ENCODE measurements around the gene MSI2.

MSI2 gene

DNA sequence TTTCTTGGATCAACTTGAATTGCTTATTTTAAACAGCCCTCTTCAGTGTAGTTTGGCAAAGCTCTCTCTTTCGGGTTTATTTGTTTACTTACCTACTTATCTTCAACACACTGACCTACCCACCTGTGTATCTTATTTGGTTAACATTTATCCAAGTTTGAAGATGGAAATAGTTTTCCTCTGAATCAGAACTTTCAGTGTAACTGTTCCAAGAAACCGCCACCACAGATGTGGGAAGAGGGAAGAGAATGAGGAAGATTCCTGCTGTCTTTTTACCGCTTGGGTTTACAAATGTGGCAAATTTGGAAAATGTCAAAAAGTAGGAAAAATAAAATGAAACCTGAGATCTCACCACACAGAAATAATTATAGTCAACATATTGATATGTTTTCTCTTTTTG, 115.8 kb downstream of the MSI2 start:
- no peak for DNase-seq

DNA sequence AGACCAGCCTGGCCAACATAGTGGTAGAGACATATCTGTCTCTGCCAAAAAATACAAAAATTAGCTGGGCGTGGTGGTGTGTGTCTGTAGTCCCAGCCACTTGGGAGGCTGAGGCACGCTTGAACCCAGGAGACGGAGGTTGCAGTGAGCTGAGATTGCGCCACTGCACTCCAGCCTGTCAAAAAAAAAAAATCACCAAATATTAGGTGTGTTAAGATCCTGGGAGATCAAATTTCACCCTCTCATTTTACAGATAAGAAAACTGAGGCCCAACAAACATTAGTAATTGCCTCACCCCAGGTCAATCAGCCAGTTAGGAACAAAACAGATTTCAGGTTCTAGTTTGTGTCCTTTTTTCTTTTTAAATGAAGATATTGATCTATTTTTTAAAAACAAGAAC, 116.7 kb downstream of the MSI2 start:
- DNase-seq, result no peak

DNA sequence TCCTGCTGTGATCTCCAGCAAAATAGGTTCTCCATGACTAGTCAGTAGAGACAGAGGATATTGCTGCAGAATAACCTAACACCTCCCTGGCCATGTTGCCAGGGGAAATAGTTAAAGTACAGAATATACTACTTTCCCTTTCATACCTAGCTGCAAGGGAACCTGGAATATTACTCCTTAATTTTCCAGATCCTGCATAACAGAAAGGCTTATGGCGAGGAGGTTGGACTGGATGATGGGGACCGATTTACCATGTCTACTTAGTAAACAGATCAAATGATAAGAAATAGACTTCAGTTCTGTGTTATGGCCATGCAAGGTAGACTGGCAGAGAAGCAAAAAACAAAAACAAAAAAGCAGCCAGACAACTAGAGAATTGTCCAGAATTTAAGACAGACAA, 117.4 kb downstream of the MSI2 start:
- DNase-seq, result no peak

DNA sequence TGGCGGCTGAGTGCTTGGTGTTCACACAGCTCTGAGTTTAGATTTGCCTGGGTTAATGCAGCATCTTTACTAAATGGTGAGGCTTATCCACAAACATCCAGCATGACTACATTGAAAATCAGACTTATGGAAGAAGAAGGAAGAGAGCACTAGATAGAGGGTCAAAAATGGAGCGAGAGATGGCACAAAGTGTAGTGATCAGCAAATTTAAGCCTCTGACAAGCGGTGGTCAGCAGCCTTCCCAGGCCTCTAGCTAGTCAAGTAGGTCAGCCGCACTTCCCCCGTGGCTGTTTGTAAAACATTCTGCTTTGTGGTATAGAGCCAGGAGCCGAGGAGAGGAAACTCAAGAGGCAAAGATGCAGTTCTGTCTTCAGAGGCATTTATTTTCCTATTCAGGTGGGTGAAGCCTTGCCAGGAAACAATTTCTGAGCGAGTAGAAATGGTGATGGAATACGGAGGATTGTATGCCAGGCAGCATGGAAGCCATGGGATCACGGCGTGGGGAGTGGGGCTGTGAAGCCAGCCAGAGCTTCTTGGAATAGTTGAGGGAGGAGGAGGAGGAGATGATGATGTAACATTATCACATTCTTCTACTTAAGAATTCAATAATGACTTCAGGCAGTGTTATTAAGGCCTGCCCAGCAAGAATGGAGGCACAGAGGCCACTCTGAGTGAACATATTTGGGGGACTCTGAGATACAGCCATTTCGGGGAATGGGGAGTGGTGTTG, 118.9 kb downstream of the MSI2 start:
- no peak for DNase-seq

DNA sequence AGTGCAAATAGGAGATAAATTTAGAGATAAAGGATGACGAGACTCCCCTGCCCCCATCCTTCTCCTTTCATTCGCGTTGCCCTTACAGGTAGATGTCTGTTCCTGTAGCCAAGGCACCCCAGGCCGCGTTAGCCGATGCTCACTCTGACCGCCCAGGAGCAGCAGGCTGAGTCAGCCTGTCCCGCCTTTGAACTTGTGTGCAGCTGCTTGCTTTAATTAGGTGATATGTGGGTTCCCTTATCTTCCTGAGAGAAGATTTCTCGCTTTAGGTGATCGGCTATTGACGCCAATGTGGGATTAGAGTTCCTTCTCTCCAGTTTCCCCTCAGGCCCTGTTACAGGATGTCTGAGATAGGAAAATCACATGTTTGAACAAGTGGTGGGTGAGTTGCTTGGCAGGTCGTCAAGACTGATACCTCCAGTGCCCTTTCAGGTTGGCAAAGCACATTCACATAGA, 119.5 kb downstream of the MSI2 start:
- DNase-seq, result no peak

DNA sequence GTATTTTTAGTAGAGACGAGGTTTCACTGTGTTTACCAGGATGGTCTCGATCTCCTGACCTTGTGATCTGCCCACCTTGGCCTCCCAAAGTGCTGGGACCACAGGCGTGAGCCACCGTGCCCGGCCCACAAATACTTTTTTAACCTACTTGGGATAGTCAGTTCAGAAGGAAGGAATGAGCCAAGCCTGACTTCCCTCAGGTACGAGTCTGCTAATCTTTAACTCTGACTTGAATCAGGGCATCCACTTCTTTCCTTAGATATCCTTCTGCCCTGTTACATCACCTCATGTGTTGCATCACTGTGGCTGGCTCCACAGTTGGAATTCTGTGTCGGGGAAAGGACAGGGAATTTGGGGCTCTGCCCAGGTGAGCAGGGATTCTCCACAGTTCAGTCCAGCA, 120.8 kb downstream of the MSI2 start:
- no peak for DNase-seq

DNA sequence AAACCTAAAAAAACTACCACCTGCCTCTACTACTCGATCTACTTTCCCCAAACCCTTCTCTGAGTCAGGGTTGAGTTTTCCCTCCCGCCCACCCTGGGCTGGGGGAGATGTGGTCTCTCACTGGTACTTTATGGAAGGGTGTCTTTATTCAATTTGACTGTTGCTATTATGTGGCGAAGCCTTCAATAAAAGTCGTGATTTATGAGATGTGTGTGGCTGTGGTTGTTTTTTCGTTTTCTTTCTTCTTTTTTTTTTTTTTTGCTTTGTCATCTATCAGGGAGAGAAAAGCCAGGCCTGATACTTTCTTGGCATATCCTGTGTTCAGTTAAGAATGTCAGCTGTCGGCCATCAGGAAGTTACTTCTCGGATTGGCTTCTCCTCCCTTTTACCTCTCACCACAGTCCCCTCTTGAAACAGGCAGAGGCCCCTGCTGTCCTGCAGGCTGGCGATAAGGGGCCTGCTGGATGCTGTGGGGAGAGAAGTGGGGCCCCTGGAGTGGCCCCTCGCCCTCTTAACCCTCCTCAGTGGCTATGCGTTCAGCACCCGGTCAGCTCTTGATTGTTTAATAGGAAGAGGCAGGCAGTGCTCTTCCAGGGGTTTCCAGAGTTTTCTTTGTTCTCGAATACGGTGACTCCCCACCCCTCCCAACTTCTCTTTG, 123.0 kb downstream of the MSI2 start:
- DNase-seq, result peak; percentile 88

DNA sequence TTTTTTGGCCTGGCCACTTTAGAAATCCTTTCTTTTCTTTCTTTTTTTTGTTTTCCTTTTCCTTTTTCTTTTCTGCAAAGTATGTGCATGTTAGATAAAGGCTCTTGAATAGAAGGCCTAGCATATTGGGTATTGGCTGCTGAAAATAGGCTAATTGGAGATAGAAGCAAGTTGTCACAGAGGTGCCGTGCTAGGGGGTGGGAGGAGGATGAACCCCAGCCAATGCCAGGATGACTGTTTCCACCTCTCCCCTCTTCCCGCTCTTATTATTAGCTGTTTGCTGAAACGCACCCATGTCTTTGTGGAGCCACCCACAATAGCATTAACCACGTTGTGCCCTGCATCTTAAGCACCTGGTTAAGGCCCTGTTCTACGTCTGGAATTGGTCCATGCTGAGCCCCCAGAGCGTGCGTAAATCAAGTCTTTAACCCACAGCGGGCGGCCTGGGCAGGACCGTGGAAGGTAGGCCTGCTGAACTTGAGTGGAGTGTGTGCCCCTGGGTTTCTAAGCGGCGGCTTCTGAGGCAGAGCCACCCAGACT, 123.6 kb downstream of the MSI2 start:
- peak; percentile 48 for DNase-seq

DNA sequence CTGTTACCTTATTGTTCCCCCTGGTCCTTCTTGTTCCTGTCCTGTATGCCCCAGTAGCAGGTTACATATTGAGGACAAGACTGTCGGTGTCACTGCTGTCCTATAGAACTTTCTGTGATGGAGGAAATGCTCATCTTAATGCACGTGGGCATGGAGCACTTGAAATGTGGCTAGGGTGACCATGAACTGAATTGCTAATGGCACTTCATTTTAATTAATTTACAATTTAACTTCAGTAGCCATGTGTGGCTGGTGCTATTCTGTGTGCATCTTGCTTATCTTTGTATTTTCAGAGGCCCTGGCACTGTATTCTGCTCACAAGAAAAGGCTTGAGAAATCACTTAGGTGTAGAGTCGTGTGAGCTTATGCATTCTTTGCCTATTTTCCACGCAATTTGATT, 125.2 kb downstream of the MSI2 start:
- no peak for DNase-seq

DNA sequence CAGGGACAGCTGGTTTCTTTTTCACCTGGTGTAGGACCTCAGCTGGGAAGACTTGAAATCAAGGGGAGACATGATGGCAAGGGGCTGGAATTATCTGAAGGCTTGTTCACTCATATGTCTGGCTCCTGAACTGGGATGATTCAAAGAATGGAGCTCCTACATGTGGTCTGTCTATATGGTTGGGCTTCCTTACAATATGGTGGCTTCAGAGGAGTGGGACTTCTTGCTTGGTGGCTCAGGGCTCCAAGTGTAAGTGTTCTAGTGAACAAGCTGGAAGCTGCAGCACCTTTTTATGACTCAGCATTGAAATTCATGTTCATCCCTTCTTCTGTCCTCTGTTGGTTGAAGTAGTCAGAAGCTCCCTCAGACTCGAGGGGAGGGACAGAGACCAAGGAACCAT, 127.9 kb downstream of the MSI2 start:
- no peak for DNase-seq

DNA sequence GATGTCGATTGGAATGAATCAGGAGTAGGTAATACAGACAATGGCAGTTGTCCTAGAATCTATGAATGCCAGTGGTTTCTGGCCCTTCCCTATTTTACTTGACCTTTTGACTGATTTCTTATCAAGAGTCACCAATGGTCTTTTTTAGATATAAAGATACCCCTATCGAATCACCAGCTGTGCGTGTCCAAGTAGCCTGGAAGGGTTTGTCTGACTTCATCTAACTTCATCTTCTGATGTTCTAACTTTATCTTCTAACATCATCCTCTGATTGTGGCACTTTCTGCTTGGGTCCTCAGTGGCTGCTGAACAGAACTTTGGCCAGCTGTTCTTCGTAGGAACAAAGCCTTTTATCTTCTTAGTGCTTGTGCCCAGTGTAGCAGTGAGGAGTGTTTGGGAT, 129.7 kb downstream of the MSI2 start:
- DNase-seq, result no peak

DNA sequence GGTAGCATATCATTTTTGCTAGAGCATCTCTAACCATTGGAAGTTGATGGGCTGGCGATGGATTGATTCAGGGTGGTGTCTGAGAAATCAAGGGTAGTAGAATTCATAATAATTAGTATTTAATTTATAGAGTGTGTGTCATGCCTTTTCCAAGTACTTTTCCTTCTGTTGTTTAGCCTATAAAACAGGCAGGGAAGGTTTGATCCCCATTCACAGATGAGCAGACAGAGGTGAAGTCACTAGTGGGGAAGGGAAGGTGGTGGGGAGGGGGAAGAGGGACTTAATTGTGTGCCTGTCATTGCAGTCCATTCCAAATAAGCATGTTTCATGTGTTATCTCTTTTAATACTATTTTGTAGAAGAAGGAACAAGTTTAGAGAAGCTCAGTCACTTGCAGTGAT, 131.3 kb downstream of the MSI2 start:
- DNase-seq, result no peak

DNA sequence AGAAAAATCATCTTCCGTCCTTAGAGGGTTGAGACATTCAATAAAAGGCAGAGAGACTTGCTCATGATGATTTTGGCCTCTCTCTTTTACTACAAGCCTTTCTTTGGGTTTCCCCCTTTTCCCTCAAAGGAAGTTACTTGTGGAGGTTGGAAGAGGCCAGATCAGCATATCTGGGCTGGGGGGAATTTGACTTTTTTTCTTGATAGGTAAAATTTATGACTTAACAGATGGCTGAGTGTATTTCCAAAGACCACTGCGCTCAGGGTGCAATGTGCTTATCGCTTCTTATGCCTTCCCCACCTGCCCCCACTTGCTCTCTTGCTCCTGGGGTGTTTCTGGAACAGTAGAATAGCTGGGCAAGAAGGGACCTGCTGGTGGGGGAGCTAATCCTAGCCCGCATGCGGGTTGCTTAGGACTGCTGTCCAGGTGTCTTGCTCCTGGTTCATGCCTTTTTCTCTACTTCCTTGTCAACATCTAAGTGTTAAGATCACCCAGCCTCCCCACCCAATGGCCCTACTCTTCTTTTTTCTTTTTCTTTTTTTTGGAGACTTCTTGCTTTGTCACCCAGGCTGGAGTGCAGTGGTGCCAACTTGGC, 131.9 kb downstream of the MSI2 start:
- DNase-seq, result no peak

DNA sequence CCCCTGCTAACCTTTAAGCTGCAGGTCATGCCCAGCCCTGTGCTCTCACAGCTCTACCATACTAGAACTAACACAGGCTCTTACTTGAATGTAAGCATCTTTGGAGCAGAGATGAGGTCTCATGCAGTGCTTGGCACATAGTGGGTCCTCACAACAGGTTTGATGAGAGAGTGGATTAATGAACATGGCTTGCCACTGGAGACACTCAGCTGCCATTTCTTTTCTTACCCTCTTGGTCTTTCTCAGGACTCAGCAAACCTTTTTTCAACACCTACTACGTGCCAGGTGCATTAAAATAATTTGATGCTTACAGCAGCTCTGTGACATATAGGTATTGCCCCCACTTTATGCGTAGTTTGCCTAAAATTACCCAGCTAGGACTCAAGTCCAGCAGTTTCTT, 133.2 kb downstream of the MSI2 start:
- DNase-seq, result no peak

DNA sequence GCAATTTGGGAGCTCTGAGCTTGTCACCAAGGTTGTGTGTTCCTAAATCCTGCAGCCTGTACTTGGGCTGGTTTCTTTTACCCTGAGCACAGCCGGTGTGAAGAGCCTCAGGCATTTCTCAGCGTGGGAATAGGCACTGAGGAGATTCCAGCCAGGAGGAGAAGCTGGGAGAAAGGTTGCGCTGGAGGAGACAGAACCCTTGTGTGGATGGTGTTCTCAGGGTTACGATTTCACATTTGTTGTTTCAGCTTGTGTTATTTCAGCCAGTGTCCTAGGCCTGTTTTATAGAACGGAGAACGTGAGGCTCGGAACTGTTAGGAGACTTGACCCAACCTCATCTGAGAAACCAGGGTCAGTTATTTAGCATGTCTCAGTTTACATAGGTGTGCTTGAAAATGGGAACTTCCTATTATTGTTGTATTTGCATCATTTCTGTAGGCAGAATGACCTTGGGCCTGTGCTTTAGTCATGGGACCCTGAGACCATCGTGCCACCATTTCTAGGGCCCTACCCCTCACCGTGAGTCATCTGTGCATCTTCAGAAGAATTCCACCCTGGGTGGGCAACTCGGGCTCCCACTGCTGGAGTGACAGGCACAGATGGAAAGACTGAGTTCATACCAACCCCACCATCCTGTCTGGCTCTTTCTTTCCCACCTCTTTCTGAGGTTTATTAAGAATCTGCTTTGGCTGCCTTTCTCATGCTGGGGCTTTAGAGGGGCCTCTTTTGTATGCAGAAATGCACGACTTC, 134.9 kb downstream of the MSI2 start:
- DNase-seq, result no peak

DNA sequence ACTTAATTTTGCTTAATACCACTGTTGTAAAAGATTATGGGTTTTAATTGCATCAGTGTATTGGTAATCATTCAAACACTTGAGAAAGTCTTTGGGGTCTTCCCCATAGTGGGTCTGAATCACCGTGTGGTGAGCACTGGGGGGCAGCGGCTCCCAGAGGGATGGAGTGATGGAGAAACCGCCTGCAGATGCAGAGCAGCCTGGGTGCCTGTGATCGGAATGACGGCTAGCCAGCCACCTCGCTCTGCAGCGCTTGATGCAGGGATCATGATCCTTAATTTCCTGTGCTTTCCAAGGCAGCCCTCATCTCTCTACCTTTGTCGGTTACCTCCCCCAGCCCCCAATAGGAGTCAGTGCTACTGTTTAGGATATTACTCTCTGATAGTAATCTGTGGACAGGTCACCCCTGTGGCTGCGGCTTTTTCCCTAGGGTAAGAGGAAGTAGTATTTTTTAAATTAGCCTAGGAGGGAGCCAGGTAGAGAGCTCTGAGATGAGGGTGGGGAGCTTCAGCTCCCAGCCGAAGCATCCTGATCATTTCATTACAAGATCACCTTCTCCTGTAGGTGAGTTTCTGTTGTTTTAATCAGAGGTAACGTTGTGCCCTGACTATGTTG, 135.6 kb downstream of the MSI2 start:
- no peak for DNase-seq

DNA sequence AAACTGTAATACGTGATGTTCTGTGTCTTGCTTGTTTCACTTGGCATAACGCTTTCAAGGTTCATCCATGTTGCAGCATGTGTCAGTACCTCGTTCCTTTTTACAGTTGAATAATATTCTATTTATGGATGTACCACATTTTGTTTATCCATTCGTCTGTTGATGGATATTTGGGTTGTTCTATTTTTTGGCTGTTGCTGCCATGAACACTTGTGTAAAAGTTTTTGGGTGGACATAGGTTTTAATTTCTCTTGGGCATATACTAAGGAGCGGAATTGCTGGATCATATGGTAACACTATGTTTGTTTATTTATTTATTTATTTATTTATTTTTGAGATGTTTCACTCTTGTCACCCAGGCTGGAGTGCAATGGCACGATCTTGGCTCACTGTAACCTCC, 137.0 kb downstream of the MSI2 start:
- no peak for DNase-seq

DNA sequence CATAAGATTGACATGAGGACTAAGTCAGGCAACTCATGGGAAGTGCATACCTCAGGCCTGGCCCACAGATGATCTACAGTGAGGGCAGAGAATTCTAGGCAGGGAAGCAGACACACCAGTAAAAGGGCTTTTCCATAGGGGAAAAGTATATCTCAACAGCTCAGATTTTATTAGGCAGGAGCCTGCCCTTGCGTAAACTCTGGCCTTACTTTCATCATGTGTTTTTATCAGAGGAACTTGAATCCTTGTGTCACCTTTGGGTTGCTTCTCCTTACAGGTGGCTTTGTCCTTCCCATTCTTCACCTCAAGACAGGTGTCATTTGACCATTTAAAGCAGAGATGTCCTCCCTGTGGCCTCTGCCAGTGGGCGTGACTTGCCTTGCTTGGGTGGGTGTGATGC, 138.1 kb downstream of the MSI2 start:
- no peak for DNase-seq

DNA sequence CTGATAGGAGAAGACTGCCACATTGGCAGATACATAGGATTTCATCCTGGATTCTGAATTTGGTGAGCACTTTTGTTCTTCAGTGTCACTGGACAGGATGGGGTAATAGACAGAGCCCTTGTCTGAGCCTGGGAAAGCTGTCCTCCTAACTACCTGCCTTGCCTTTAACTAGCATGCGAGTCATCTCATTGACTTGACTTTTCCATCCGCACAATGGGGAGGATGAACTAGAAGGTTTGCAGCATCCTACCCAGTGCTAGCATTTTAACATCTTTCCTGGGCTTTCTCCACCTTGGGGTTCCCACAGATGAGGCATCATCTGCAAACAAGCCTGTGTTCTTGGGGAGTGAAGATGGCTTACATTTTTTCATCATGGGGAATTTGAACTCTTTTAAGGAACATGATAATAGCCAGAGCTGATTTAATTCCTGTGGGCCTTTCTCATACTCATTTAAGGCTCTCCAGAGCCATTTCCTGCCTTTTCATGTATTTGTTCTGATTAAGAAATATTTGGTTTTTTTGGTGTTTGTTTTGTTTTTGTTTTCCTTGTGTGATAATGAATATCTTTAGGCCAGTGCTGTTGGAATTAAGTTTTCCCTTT, 139.5 kb downstream of the MSI2 start:
- DNase-seq, result no peak

DNA sequence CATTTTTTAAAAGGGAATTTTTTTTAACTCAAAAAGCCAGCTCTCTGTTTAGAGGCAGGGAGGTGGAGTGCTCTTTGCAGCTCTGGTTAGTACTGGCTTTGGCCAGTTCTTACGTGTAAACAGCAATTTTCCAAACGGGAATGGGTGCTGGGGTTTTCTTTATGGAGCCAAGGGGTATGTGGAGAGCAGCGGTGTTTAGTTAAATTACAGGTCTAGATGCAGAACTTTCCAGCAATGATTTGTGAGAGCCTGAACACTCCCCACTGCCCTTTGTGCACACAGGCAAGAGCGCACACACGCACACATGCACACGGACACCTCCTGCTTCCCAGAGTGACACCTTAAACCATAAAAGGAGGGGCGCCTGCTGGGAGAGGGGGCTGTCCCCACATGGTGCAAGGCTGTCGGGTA, 140.2 kb downstream of the MSI2 start:
- no peak for DNase-seq

DNA sequence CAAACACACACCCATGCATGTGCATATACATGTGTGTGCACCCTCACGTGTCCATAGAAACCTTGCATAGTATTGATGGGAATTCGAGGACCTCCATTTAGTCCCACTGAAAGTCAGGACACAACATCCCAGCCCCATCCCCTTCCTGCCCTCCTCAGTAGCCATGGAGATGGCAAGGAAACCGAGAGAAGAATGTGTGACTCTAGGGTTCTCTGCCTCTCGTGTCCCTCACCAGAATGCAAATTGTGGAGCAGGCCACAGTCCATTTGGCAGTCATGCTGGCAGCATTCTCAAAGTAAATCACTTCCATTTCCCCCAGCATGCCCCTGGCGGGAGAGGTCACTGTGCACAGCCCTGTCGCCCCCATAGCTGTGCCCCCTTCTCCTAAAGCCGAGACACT, 141.1 kb downstream of the MSI2 start:
- no peak for DNase-seq

DNA sequence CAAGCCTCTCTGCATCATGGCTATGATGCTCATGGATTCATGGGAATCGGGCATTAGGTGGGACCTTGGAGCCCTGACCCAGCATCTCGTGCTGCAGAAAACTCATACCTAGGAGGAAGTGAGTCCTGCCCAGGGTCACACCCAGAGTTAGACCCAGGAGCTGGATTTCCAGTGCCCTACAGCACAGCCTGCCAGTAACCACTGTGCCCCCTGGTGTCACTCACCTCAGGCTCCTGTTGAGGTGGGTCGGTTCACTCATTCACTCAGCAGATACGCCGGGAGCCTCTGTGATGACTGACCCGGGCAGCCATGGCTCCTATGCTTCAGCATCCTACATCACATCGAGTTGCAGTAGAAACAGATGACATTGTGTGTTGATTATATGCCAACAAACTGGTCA, 143.4 kb downstream of the MSI2 start:
- DNase-seq, result no peak

DNA sequence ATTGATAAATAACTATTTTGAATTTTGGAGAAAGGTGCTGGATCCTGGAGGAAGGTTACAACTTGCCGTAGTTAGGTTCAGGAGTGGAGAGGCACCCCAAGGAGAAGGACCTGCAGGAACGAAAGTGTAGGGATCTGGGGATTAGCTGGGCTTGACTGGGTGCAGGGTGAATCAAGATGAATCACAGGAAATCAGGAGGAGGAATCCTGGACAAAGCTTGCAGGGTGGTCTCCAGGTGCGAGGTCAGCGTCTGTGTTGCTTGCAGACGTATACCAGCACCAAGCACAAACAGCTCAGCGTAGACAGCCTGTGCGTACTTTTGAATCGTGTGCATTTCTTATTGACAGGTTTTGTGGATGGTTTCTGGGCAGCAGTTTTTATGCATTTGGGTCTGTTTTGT, 144.3 kb downstream of the MSI2 start:
- DNase-seq, result no peak

All from hematopoietic multipotent progenitor cell treated with erythropoietin and hydrocortisone succinate and interleukin-3 and kit ligand, for 8 days (in vitro differentiated cells).